Stimulated activated CD4-positive, alpha-beta T cell treated with anti-CD3 and anti-CD28 coated beads, Interleukin-12 subunit alpha, Interleukin-12 subunit beta, amount 100 ng/mL, for 48 hours (primary cell): ENCODE data around the gene DSC3.

Experiments used
- DNase-seq, 3 donors: peaks; one replicate each; pipeline ENCODE4 v3.0.0-alpha.2; 2020; ENCODE audit warnings: low read depth in 2 of 3, low spot score in 1 of 3

The DSC3 gene

GRCh38 chr18:30971338-30971956 is 71.1 kb downstream of the DSC3 start:
- no peak for DNase-seq

GRCh38 chr18:30970196-30970816 is 72.2 kb downstream of the DSC3 start:
- no peak for DNase-seq

GRCh38 chr18:30969670-30970170 is 72.8 kb downstream of the DSC3 start:
- no peak for DNase-seq

- no peak for DNase-seq
Measured at GRCh38 chr18:30967701-30968100, 74.8 kb downstream of the DSC3 start.

GRCh38 chr18:30965237-30965636 is 77.3 kb downstream of the DSC3 start:
- no peak for DNase-seq

- DNase-seq = no peak
Measured at GRCh38 chr18:30960661-30961060, 81.9 kb downstream of the DSC3 start.

GRCh38 chr18:30957066-30957465 is 85.5 kb downstream of the DSC3 start:
- DNase-seq = no peak

- DNase-seq = no peak
Measured at GRCh38 chr18:30954262-30954661, 88.3 kb downstream of the DSC3 start.

- no peak for DNase-seq
Measured at GRCh38 chr18:30945761-30946160, 96.8 kb downstream of the DSC3 start.

- no peak for DNase-seq
Measured at GRCh38 chr18:30944773-30945417, 97.6 kb downstream of the DSC3 start.

- DNase-seq = no peak
Measured at GRCh38 chr18:30940952-30941539, 101.5 kb downstream of the DSC3 start.
